T-helper 1 cell (primary cell): ENCODE results near the gene SERPINE1.
"Not testable (repeated sequence)": the region's sequence is repeated elsewhere in the genome, so short reads cannot be mapped to it uniquely, and the experiment has no call there.

Source experiments
- DNase-seq, 5 donors: peaks; one replicate each; pipeline ENCODE4 v3.0.0-alpha.2; 2012 to 2020

Gene SERPINE1

DNA sequence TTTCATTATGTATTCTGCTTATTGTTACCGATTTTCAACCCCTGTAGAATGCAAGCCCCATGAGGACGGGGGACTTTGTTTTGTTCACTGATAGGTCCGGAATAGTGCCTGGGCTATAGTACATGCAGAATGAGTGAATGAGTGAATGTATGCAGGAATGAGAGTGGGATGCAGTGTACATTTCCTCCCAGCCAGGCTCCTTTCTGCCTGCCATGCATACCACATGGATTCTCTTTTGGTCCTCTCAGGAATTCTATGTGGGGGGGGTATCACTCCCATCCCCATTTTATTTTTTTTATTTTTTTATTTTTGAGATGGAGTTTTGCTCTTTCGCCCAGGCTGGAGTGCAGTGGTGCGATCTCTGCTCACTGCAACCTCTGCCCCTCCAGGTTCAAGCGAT lies 24.9 kb upstream of the SERPINE1 start:
- no peak for DNase-seq

DNA sequence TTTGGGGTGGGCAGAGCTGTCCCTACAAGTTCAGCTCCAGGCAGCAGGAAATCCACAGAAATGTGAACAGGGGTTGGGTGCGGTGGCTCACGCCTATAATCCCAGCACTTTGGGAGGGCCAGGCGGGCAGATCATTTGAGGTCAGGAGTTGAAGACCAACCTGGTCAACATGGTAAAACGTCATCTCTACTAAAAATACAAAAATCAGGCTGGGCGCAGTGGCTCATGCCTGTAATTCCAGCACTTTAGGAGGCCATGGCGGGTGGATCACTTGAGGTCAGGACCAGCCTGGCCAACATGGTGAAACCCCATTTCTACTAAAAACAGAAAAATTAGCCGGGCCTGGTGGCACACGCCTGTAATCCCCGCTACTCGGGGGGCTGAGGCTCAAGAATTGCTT lies 23.2 kb upstream of the SERPINE1 start:
- DNase-seq, result not testable (repeated sequence)

DNA sequence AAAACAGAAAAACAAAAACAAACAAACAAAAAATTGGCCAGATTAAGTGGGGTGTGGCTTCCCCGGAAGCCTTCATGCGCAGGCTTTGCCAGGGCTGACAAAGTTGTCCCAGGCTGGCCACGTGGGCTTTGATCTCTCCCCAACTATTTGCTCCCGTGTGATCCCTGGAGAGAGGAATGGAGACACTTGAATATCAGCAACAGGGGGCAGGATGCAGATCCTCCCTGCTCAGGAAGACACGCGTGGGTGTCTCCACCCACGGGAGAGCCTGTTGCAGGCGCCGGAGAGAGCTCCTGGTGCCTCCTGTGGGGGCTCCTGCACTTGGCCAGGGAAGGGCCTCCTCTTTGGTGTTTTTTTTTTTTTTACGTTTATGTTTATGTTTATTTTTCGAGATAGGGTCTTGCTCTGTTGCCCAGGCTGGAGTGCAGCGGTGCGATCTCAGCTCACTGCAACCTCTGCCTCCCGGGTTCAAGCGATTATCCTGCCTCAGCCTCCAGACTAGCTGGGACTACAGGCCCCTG lies 22.7 kb upstream of the SERPINE1 start:
- no peak for DNase-seq

DNA sequence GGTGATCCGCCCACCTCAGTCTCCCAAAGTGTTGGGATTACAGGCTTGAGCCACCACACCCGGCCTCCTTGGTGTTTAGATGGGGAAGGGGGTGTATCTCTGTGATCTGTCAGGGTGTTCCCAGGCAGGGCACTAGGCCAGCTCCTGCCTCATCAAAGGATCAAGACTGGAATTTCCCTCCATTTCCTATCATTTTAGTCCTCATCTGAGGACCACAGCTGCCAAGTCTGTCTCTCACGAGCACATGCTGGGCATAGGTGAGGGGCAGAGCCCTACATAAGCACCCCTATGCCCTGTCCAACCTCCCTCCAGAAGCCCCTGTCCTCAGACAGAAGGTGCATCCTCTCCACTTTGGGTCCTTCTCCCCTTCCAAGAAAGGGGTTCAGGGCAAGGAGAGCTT lies 22.1 kb upstream of the SERPINE1 start:
- no peak for DNase-seq

DNA sequence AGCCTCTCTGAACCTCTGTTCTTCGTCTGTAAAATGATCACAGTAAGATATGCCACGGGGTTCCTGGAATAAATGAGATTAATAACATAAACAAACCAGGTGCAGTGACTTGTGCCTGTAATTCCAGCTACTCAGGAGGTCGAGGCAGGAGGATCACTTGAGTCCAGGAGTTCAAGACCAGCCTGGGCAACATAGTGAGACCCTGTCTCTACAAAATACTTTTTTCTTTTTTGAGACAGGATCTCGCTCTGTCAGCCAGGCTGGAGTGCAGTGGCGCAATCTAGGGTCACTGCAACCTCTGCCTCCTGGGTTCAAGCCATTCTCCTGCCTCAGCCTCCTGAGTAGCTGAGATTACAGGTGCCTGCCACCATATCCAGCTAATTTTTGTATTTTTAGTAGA lies 21.7 kb upstream of the SERPINE1 start:
- not testable (repeated sequence) for DNase-seq

DNA sequence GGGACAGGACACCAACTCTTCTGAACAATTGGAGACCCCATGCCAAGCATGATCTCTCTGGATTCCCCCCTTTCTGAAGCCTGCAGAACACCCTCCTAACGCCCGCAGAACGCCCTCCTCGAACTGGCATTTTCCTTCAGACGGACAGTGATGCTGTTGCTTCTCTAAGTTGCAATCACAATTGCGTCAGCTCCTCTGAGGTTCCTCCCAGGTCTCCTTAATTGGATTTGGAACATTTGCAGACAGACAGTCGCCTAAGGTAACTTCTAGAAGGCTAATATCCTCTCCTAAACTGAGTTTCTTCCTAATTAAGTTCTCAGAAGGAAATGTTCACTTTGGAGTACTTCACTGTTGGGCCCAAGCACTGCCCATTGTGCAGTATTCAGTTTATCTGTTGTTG lies 20.5 kb upstream of the SERPINE1 start:
- DNase-seq, result no peak

DNA sequence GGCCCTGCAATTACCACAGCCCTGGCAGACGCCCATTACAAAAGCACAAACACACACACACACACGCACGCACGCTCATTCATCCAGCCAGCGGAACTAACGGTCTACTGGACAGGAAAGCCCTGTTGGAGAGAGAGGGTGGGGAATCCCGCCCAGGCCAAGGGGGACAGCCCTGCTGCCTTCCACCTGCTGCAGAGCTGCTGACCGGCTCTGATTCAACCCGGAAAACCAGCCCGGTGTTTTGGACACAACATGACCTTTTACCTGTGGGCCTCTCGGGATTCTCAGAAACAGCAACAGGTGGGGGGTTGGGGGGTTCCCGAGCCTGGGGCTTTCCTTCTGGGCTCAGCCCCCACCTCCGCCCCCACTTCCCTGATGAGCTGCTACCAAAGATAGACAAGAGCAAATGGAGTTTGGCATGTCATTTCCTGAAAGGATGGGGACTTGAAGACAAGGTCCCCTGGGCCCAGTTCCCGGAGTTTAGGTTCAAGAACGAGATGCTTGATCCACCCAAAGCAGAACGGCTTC lies 18.5 kb upstream of the SERPINE1 start:
- DNase-seq, result no peak

DNA sequence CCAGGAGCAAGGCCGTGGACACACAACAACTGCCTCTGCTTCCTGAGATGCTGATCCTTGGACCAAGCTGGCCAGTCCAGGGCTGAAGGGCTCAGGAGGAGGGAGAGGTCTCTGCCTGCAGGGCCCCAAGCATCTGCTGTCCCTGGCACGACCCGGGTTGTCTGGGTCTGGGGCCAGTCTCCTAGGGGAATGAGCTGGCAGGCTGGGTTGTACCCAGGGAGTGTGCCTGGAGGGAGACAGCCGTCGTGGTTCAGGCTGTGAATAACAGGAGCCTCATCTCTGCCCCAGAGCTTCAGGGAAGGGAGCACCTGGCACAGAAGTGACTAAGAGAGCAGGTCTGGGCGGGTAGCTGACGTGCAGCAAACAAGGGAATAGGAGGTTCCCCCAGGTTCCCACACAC lies 17.9 kb upstream of the SERPINE1 start:
- no peak for DNase-seq

DNA sequence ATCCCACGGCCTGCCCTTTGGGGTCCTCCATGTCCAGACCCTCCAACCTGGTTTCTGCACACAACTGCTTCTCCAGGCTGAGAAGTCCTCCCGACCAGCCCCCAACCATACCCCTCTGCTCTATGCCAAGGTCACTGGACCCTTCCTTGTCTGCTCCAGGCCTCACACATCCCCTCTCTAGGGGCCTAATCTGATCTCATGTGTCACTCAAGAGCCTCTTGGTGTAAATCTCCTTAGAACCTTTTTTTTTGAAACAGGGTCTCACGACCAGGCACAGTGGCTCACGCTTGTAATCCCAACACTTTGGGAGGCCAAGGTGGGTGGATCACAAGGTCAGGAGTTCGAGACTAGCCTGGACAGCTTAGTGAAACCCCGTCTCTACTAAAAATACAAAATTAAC lies 17.5 kb upstream of the SERPINE1 start:
- DNase-seq, result no peak

DNA sequence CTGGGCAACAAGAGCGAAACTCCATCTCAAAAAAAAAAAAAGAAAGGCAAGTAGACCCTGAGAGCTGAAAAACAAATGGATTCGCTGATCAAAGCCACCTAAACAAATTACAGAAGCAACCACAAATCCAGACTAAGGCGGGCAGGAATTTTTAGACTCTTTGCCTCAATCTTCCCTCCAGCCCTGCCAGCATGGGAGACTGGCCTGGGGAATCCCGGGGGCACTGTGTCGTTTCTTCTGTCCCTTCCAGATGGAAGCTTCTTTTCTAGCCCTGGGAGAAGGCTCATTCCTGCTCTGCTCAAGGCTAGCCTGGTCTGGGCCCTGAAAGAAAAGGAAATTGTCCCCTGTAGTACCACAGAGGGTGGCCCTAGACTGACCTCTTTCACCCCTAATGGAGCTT lies 15.6 kb upstream of the SERPINE1 start:
- no peak for DNase-seq

DNA sequence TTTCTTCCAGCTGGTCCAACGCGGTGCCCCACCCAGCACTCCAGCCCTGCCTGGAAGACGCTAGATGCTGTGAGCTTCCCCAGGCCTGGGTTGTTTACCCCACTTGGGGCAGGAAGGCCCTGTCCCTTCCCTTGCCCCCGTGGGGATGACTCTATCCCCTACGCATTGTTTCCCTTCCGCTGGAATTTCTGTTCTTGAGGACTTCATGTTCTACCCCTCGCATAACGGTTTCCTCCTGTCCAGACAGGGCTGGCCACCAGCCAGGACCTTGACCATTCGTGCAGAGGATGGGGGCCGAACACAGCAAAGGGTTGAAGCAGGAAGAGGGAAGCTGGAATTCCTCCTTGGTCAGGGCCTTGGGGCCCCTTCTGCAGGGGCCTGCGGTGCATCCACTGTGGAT lies 14.7 kb upstream of the SERPINE1 start:
- no peak for DNase-seq

DNA sequence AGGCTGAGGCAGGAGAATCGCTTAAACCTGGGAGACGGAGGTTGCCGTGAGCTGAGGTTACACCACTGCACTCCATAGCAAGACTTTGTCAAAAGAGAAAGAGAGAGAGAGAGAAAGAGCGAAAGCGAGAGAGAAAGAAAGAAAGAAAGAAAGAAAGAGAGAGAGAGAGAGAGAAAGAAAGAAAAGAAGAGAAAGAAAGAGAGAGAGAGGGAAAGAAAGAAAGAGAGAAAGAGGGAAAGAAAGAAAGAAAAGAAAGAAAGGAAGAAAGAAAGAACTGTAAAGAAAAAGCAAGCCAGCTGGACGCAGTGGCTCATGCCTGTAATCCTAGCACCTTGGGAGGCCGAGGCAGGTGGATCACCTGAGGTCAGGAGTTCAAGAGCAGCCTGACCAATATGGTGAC lies 13.8 kb upstream of the SERPINE1 start:
- not testable (repeated sequence) for DNase-seq

DNA sequence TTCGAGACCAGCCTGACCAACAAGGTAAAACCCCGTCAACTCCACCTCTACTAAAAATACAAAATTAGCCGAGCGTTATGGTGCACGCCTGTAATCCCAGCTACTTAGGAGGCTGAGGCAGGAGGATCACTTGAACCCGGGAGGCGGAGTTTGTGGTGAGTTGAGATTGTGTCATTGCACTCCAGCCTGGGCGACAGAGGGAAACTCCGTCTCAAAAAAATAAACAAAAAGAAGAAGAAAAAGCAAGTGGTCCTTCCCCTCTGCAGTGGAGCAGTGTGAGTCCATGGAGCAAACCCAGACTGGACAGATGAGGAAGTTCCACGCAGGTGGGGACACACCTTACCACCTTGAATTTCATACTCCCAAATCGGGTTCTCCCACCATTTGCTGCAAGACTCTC lies 13.1 kb upstream of the SERPINE1 start:
- no peak for DNase-seq

DNA sequence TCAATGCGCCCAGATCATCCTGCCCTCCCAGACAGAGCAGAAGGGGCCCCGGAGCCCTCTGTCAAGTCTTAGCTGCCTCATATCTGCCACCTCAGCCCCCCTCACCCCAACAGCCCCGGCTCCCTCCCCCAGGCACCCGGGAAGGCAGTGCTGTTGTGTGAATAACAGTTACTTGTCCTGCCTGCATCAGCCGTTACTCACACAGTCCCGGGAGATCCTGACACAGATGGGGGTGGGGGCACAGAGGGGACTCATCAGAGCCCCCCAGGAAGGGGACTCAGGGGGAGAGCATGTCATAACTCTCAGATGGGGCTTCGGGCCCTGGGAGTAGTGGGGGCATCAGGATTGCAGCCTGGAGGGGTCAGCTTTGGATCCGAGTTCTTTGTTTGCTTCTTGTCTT lies 12.4 kb upstream of the SERPINE1 start:
- no peak for DNase-seq

DNA sequence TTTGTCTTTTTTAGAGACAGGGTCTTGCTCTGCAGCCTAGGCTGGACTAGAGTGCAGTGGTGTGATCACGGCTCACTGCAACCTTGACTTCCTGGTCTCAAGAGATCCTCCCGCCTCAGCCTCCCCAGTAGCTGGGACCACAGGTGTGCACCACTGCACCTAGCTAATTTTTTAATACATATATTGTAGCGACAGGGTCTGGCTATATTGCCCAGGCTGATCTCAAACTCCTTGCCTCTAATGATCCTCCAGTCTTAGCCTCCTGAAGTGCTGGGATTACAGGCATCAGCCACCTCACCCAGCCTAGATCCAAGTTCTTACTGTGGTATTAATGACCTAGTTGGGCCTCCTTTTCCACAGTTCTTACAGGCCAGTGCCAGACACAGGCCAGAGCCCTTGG lies 11.7 kb upstream of the SERPINE1 start:
- DNase-seq, result no peak

DNA sequence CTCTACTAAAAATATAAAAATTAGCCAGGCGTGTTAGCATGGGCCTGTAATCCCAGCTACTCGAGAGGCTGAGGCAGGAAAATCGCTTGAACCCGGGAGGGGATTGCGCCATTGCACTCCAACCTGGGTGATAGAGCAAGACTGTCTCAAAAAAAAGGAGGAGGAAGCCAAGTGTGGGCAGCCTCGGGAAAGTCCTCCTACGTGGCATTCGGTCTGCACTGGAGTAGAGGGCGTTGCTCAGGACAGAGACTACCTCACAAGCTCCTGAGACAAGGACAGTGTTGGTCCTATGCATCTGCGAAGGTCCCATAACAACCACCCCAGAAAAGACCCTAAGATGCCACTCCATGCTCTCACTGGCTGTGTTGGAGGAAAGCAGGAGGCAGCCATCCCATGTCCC lies 10.0 kb upstream of the SERPINE1 start:
- DNase-seq, result no peak

DNA sequence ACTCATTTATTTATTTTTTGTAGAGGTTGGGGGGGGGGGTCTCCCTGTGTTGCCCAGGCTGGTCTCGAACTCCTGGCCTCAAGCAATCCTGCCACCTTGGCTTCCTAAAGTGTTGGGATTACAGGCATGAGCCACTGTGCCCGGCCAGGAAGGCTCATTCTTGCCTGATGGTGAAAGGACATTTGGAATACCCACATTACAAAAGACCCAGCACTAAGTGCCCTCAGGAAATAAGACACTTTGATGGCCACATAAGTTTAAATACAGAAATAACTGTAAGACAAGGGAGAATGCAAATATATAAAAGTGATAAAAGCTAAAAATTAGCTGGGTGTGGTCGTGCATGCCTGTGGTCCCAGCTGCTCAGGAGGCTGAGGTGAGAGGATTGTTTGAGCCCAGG lies 8.0 kb upstream of the SERPINE1 start:
- no peak for DNase-seq

DNA sequence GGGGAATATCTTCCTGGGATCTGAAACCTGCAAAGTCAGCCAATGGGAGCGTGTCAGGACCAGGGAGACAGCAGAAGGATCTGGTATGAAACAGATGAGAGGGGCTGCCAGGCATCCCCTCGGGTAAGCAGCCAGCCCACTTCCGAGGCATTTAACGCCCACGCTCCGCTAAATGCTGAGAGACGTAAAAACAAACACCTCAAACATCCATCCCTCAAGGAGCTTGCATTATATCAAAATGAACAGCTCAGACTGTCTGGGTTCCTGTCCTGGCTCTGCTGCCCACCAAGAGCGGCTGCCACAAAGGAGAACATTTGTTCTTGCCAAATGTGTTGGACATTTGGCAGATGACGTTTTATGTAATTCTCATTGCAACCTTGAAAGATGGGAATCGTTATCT lies 7.0 kb upstream of the SERPINE1 start:
- no peak for DNase-seq

DNA sequence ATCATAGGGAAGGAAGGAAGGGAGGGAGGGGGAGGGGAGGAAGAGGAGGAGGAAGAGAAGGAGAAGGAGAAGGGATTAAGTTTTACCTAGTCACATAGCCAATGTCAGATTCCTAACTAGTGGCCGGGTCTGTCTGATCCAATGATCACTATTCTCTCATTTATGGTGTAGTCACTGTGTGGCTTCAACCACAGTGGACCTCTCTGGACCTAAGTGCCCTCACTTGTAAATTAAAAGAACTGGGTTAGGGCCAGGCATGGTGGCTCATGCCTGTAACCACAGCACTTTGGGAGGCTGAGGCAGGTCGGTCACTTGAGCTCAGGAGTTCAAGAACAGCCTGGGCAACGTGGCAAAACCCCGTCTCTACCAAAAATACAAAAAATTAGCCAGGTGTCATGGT lies 6.6 kb upstream of the SERPINE1 start:
- DNase-seq, result no peak

DNA sequence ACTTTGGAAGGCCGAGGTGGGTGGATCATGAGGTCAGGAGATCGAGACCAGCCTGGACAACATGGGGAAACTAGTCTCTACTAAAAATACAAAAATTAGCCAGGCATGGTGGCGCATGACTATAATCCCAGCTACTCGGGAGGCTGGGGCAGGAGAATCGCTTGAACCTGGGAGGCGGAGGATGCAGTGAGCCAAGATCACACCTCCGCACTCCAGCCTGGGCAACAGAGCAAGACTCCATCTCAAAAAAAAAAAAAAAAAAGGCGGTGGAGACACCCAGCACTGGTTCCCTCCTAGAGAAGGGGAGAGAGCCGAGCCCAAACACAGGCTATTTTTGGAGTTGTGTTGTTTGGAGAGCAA lies 5.3 kb upstream of the SERPINE1 start:
- DNase-seq, result not testable (repeated sequence)

DNA sequence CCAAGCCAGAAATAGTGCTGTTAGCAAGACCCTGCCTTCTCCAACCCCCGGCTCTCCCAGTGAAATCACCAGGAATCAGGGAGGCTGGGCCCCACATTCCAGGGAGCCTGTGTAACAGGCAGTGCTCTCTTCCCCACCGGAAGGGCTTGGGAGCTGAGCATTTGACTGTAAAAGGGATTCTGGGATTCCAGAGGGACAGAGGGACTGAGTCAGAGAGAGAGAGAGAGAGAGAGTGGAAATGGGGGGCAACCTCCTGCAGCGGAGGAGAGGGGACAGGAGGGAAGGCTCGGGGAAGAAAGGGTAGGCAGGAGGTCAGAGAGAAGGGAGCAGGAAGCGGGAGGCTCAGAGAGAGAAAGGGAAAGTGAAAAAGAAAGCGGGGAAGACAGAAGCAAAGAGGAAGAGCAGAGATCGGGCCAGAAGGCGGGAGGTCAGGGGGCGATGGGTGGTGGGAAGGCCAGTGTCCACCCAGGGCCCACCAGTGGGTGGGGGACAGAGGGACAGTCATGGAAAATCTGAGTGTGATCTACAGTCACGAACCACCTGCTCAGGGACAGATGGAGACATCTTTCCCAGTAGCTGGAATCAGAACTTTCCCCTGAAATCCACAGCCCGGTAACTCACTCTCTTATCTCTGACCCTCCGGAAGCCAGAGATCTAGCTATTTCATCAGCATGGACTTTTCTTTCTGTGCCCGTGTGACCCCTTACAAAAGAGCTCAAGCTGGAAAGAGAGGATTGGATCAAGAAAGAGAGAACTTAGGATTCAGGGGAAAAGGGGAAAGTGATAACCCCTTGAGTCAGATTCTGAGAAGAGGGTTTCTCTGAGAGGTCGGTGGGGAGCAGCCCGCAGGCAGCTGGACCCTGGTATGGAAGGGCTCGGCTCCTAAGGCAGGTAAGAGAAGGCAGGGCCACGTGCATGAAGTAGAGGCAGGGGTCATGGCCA lies 4.6 kb upstream of the SERPINE1 start:
- no peak for DNase-seq

DNA sequence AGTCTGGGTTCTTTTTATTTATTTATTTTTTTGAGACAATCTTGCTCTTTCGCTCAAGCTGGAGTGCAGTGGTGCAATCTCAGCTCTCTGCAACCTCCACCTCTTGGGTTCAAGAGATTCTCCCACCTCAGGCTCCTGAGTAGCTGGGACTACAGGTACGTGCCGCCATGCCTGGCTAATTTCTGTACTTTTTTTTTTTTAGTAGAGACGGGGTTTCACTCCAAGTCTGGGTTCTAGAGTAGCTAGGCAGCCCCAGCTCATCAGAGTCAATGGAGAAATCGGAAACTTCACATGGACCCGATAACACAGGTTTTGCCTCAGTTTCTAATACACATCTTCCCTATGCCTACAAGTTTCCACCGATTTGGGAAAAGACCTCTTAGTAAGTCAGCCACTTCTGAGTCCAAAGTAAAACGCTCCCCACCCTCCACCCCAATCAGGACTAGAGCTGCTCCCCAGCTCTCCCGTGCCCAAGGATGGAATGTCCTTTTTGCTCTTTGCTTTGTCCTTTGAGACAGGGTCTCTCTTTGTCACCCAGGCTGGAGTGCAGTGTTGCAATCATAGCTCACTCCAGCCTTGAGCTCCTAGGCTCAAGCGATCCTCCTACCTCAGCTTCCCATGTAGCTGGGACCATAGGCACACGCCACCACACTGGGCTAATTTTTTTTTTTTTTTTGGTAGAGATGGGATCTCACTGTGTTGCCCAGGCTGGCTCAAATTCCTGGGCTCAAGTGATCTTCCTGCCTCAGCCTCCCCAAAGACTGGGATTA lies 3.8 kb upstream of the SERPINE1 start:
- DNase-seq, result no peak

DNA sequence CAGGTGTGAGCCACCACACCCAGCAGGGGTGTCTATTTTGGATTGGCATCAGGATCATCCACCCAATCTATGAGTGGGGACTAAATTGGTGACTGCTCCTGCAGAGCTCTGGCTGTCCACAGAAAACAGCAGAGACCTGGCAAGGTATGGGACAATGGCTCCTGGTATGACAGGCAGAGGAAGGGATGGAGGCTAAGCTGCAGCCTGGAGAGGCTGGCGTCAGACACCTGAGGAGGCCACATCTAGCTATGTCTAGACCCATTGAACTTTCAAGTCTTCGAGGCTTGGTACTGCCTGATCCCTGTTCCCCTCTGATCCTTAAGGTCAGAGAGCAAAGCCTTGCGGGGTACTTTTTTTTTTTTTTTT lies 3.2 kb upstream of the SERPINE1 start:
- DNase-seq, result no peak
